Gastroesophageal sphincter (tissue), 3 donors: ENCODE data around the gene REN.

Experiments used
- EP300 ChIP-seq: sonication (generic); formaldehyde crosslinking; IDR thresholded peaks from one replicate; pipeline ENCODE4 v1.6.1; 2017; ENCODE audit warnings: antibody characterized with exemption, mild to moderate bottlenecking
- POLR2A ChIP-seq, 2 donors: fragments of 450-650 bp; IDR thresholded peaks; one replicate each; pipeline ENCODE4 v1.6.1; 2017; ENCODE audit warnings: antibody characterized with exemption in 2 of 2, mild to moderate bottlenecking in 2 of 2, moderate library complexity in 1 of 2
- TF ChIP-seq, protein P1 (sequence below), 4 experiments: fragments of 200-600 bp in 2 of 4; fragments of 450-650 bp in 2 of 4; sonication (generic) in 1 of 4; IDR thresholded peaks; one replicate each; pipeline ENCODE4 v1.5.1; 2017 to 2019; ENCODE audit warnings: antibody characterized with exemption in 4 of 4, mild to moderate bottlenecking in 2 of 4, moderate library complexity in 2 of 4

DNA sequence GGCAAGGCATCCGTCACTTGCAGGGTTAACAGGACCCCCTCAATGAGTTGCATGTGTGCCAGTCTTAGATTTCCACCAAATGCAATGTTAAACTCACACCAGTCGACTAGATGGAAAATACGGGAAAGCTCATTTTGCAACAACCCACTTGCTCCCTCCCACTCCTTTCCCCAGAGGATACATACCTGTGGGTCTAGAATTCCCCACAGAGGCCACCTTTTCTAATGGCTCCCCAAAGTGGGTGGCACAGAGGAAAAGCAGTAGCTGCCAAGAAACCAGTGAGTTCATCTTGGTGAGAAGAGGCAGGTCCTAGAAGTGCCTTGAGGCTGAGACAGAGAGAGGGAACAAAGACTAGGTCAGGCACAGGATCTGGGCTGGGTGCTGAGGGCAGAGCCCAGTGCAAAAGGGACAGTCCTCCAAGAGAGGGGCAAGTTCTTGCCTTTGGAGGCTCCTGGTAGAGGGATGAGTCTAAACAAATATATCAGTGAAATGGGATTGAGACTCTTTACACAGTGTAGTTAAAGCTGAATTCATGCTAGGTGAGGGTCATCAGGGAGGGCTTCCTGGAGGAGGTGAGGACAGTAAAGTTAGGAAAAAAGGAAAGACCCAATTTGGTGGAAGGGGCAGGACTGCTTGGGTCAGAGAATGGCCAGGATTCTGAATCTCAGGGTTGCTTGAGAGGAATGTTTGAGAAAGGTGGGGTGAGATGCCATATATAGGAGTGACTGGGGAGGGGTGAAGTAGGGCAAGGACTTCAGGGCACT is 26.6 kb upstream of the REN start:
- TF ChIP-seq, protein P1, sequence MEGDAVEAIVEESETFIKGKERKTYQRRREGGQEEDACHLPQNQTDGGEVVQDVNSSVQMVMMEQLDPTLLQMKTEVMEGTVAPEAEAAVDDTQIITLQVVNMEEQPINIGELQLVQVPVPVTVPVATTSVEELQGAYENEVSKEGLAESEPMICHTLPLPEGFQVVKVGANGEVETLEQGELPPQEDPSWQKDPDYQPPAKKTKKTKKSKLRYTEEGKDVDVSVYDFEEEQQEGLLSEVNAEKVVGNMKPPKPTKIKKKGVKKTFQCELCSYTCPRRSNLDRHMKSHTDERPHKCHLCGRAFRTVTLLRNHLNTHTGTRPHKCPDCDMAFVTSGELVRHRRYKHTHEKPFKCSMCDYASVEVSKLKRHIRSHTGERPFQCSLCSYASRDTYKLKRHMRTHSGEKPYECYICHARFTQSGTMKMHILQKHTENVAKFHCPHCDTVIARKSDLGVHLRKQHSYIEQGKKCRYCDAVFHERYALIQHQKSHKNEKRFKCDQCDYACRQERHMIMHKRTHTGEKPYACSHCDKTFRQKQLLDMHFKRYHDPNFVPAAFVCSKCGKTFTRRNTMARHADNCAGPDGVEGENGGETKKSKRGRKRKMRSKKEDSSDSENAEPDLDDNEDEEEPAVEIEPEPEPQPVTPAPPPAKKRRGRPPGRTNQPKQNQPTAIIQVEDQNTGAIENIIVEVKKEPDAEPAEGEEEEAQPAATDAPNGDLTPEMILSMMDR (IDR thresholded peaks at IDR 0.05), result no peak
- TF ChIP-seq POLR2A (IDR thresholded peaks at IDR 0.05), result no peak
- no peak for TF ChIP-seq EP300
